GM12878 (cell line): Measurements from ENCODE around the gene RRBP1. TPM values are rescaled to one million over a fixed set of nuclear protein-coding genes. Genes with fewer than 3 reads are reported as not detected.

ENCODE experiments used
- ATAC-seq: fragments of 200-7000 bp; cut with Tn5 transposase; 3 replicates; pipeline ENCODE4 v1.9.1; 2020; ENCODE audit warnings: mild to moderate bottlenecking, moderate library complexity
- BruUV-seq: library from RNA; stranded (reverse); fragments of 400-500 nt; replicated peaks from 2 replicates; lab custom pipeline; 2021; lab: Mats Ljungman, UMichigan
- CTCF ChIA-PET: fragments of 300-600 bp; sonication (Branson Sonifier 250); formaldehyde crosslinking; extraction: SDS; loops from one replicate; lab custom pipeline; 2021; ENCODE audit warnings: inconsistent platforms; lab: Yijun Ruan, JAX
- POLR2A ChIA-PET: fragments of 350-600 bp; formaldehyde crosslinking; extraction: SDS; loops from one replicate; lab custom pipeline; 2021; ENCODE audit warnings: inconsistent platforms; lab: Charles Lee
- RAD21 ChIA-PET: fragments of 300-600 bp; sonication (Branson Sonifier 250); formaldehyde crosslinking; loops from one replicate; lab custom pipeline; 2023; ENCODE audit warnings: antibody characterized with exemption; ENCODE audit not compliant: unreplicated experiment; lab: Charles Lee
- SMC1A ChIA-PET: fragments of 300-600 bp; sonication (Branson Sonifier 250); formaldehyde crosslinking; loops from one replicate; lab custom pipeline; 2023; ENCODE audit not compliant: unreplicated experiment, uncharacterized antibody; lab: Charles Lee
- DNase-seq: peaks from one replicate; pipeline ENCODE4 v3.0.0-alpha.2; 2011; ENCODE audit warnings: low read depth, low spot score
- FAIRE-seq: peaks from 3 replicates; lab custom pipeline; 2011; peaks lifted over from hg19 to GRCh38; lab: Jason Lieb, UNC
- H2AFZ ChIP-seq: 2 replicates; pipeline ENCODE4 v1.6.0; 2011; ENCODE audit warnings: low read depth, low read length, control low read depth; ENCODE audit not compliant: control insufficient read depth
- H3K27ac ChIP-seq: 2 replicates; pipeline ENCODE4 v1.5.1; 2011; ENCODE audit warnings: control low read depth; ENCODE audit not compliant: control insufficient read depth, insufficient read depth
- H3K27me3 ChIP-seq, 2 experiments: replicated peaks in 1 of 2; 2 replicates each; pipeline versions ENCODE4 v1.6.0 to v1.6.1; 2011; ENCODE audit warnings: low read length in 1 of 2; ENCODE audit not compliant: control insufficient read depth in 2 of 2, insufficient read depth in 2 of 2
- H3K36me3 ChIP-seq, 2 experiments: 2 replicates each; pipeline ENCODE4 v1.5.1; 2011; ENCODE audit warnings: low read length in 1 of 2; ENCODE audit not compliant: control insufficient read depth in 2 of 2, insufficient read depth in 2 of 2
- H3K4me1 ChIP-seq: 2 replicates; pipeline ENCODE4 v1.6.1; 2011; ENCODE audit warnings: mild to moderate bottlenecking, low read length, moderate library complexity, mixed read lengths; ENCODE audit not compliant: control insufficient read depth, insufficient read depth
- H3K4me2 ChIP-seq: 2 replicates; pipeline ENCODE4 v1.6.0; 2011; ENCODE audit warnings: control low read depth; ENCODE audit not compliant: control insufficient read depth, insufficient read depth
- H3K4me3 ChIP-seq: fragments of 200-600 bp; sonication (generic); 2 replicates; pipeline ENCODE4 v1.5.1; 2016
- H3K79me2 ChIP-seq: 2 replicates; pipeline ENCODE4 v1.6.0; 2011; ENCODE audit warnings: low read length; ENCODE audit not compliant: control insufficient read depth, insufficient read depth
- H3K9ac ChIP-seq: 2 replicates; pipeline ENCODE4 v1.8.0; 2011; ENCODE audit warnings: low read length, control low read depth, mixed read lengths; ENCODE audit not compliant: control insufficient read depth, insufficient read depth
- H3K9me3 ChIP-seq: replicated peaks from 3 replicates; pipeline ENCODE4 v1.5.1; 2011; ENCODE audit warnings: mild to moderate bottlenecking, low read length; ENCODE audit not compliant: control insufficient read depth, insufficient read depth
- H4K20me1 ChIP-seq: 2 replicates; pipeline ENCODE4 v1.6.0; 2011; ENCODE audit not compliant: control insufficient read depth, insufficient read depth
- CBFB ChIP-seq: IDR thresholded peaks from 2 replicates; pipeline ENCODE4 v1.6.1; 2016; ENCODE audit warnings: antibody characterized with exemption, low read depth
- GABPA ChIP-seq: IDR thresholded peaks from 2 replicates; pipeline ENCODE4 v1.6.1; 2014; ENCODE audit warnings: antibody characterized with exemption, low read depth, mild to moderate bottlenecking, inconsistent platforms
- GATAD2B ChIP-seq: fragments of 450-650 bp; conservative IDR thresholded peaks from 2 replicates; pipeline ENCODE4 v1.6.1; 2017; ENCODE audit warnings: low read depth, mild to moderate bottlenecking, moderate library complexity
- JUND ChIP-seq: IDR thresholded peaks from 2 replicates; pipeline ENCODE4 v1.6.1; 2012; ENCODE audit warnings: low read depth, mild to moderate bottlenecking, low read length, improper control_type of control experiment, moderate library complexity
- NR2F1 ChIP-seq: fragments of 450-650 bp; conservative IDR thresholded peaks from 2 replicates; pipeline ENCODE4 v1.6.1; 2017; ENCODE audit warnings: mild to moderate bottlenecking
- NRF1 ChIP-seq: conservative IDR thresholded peaks from 2 replicates; pipeline ENCODE4 v1.6.1; 2011; ENCODE audit warnings: mild to moderate bottlenecking, low read depth, low read length, improper control_type of control experiment
- RFX5 ChIP-seq: IDR thresholded peaks from 2 replicates; pipeline ENCODE4 v1.6.1; 2011; ENCODE audit warnings: low read depth, low read length, improper control_type of control experiment
- SIX5 ChIP-seq: IDR thresholded peaks from 2 replicates; pipeline ENCODE4 v1.6.1; 2011; ENCODE audit warnings: mild to moderate bottlenecking, low read depth, low read length, moderate library complexity; ENCODE audit not compliant: severe bottlenecking
- WGBS: methylation state at CpG from one replicate; pipeline ENCODE4 v1.1.6; 2016; ENCODE audit warnings: low lambda C conversion rate; ENCODE audit not compliant: insufficient replicate concordance, insufficient coverage; ENCODE audit errors: missing lambda C conversion rate; 5-methylcytosine and 5-hydroxymethylcytosine counted together
- in situ Hi-C: fragments of 300-500 bp; cut with MboI; formaldehyde crosslinking; loops from 9 replicates; pipeline ENCODE4 v1.14.3; 2018; ENCODE audit warnings: mixed read lengths
- intact Hi-C: fragments of 100-400 bp; cut with micrococcal nuclease; formaldehyde crosslinking; loops from one replicate; pipeline ENCODE4 v1.14.2; 2022; ENCODE audit not compliant: unreplicated experiment
- polyA plus RNA-seq, 11 experiments: library from polyadenylated mRNA; depleted of rRNA in 4 of 11; unstranded in 6 of 11; stranded (reverse) in 5 of 11; fragments of >200 nt; fragmentation: Nextera tagmentation in 4 of 11; fragmentation: Illumina TruSeq in 1 of 11; extraction: Ambion mirVana in 4 of 11; extraction: Trizol in 1 of 11; gene quantifications; 1 replicate in 1 of 11; 2 replicates in 10 of 11; pipeline versions ENCODE4 v1.2.1 to v1.2.3, GENCODE V29; 2011 to 2016; ENCODE audit warnings: inconsistent platforms in 2 of 11, missing spikeins in 2 of 11, low read depth in 1 of 11
- total RNA-seq, 4 experiments: library from RNA; depleted of rRNA in 3 of 4; stranded (reverse); fragments of >200 nt in 3 of 4; fragmentation: Illumina TruSeq in 1 of 4; extraction: Trizol in 1 of 4; gene quantifications; 2 replicates each; pipeline versions ENCODE4 v1.2.1 to v1.2.3, GENCODE V29; 2013 to 2021
- TF ChIP-seq, protein P1 (sequence below): fragments of 450-650 bp; IDR thresholded peaks from 2 replicates; pipeline ENCODE4 v1.6.1; 2016; ENCODE audit warnings: mild to moderate bottlenecking, moderate library complexity, borderline replicate concordance
- TF ChIP-seq, protein P2 (sequence below): IDR thresholded peaks from 2 replicates; pipeline ENCODE4 v1.6.1; 2012; ENCODE audit warnings: improper control_type of control experiment, low read depth, low read length; ENCODE audit not compliant: insufficient replicate concordance

Gene RRBP1
- total and polyA plus RNA-seq, 10 of the 15 experiments (the other 5 are each of a cell fraction or from before 2014, with no cell fraction given) = 1.2 to 57.4 (median 24.6) TPM

DNA sequence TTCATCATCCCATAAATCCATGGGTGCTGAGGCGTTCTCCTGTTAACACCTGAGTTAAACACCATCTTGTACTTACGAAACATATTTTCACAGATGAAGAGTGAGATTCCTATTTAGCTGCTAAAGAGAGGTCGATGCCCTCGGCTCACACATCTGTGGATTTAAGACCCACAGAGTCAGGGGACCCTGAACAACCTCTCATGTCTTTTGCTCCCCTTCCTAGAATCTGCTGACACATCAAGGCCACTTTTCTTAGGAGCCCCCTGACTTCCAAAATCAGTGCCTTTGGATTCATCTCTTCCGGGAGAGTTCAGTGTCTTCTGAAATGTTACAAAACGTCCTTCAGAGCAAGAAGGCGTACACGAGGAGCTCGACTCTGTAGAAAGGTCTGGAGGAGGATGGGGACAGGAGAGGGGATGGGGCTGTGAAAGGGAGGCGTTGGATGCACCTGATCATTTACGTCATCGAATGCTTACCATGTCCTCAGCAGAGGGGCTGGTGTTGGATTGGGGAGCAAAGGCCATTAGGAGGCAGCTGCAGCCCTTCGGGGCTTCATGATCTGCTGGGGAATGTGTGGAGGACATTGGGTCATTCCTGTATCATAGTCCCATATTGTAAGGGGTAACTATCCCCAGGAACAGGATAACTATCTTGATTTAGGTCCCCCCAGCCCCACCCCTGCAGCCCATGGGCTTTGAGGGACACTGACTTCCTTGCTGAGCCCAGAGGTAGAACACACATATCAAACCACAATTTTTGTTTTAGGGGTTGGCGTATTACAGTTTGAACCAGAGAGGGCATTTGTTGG lies 40.7 kb upstream of the RRBP1 start (continued):
- TF ChIP-seq, protein P1, sequence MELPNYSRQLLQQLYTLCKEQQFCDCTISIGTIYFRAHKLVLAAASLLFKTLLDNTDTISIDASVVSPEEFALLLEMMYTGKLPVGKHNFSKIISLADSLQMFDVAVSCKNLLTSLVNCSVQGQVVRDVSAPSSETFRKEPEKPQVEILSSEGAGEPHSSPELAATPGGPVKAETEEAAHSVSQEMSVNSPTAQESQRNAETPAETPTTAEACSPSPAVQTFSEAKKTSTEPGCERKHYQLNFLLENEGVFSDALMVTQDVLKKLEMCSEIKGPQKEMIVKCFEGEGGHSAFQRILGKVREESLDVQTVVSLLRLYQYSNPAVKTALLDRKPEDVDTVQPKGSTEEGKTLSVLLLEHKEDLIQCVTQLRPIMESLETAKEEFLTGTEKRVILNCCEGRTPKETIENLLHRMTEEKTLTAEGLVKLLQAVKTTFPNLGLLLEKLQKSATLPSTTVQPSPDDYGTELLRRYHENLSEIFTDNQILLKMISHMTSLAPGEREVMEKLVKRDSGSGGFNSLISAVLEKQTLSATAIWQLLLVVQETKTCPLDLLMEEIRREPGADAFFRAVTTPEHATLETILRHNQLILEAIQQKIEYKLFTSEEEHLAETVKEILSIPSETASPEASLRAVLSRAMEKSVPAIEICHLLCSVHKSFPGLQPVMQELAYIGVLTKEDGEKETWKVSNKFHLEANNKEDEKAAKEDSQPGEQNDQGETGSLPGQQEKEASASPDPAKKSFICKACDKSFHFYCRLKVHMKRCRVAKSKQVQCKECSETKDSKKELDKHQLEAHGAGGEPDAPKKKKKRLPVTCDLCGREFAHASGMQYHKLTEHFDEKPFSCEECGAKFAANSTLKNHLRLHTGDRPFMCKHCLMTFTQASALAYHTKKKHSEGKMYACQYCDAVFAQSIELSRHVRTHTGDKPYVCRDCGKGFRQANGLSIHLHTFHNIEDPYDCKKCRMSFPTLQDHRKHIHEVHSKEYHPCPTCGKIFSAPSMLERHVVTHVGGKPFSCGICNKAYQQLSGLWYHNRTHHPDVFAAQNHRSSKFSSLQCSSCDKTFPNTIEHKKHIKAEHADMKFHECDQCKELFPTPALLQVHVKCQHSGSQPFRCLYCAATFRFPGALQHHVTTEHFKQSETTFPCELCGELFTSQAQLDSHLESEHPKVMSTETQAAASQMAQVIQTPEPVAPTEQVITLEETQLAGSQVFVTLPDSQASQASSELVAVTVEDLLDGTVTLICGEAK = no peak
- no peak for TF ChIP-seq SIX5

DNA sequence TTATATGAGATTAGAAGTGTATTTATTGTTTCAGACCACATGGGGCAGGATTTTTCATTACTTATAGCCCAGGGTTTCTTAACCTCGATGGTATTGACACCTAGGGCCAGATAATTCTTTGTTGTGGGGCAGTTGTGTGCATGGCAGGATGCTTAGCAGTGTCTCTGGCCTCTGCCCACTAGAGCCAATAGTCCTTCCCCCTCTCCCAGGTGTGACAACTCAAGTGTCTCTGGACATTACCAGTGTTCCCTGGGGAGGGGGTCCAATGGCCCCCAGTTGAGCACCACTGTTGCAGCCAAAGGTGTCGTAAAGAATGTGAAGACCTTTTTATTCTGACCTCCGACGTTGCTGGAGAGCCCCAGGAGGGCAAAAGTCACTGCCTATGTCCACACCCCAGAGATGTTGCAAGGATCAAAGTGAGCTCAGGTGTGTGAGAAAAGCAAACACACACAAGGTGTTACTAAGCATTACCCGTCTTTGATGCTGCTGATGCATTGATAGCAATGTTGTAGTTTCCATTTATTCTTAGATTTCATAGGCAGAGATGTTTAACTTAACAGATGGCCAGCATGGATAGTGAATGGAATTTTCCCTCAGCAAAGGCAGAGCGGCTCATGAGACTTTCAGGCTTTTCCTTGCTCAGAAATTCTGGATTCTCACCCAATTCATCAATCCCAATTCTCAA lies 39.9 kb upstream of the RRBP1 start:
- in situ Hi-C loops (no loop called here), intact Hi-C loops (no loop called here)
- CTCF ChIA-PET = interaction anchor here (1.0 kb wide), 1 partner anchor 39 kb away, joined by 3 read pairs; the partner anchor contains the start of gene RRBP1
- RAD21 ChIA-PET = no interaction called here
- H3K27ac ChIP-seq = no peak overlapping the region
- no peak overlapping the region for H2AFZ ChIP-seq
- H3K27me3 ChIP-seq = no peaks in the 10 kb centered on the region; a peak in 3 of 4 replicates
- BruUV-seq = no TSS peak
- H3K9me3 ChIP-seq = no peaks in the 10 kb centered on the region
- no peak for DNase-seq
- POLR2A ChIA-PET = no interaction called here
- H3K36me3 ChIP-seq = no peaks in the 10 kb centered on the region
- H3K4me1 ChIP-seq = no peaks in the 10 kb centered on the region
- H3K79me2 ChIP-seq = no peaks in the 10 kb centered on the region
- SMC1A ChIA-PET = no interaction called here
- 27% methylated on average over 6 of the region's 6 CpGs for WGBS
- no peak overlapping the region for H3K4me3 ChIP-seq
- ATAC-seq = peak; percentile 19; the same call in 1 of the 3 replicates
- H3K9ac ChIP-seq = no peak overlapping the region
- no peak for FAIRE-seq
- H4K20me1 ChIP-seq = no peaks in the 10 kb centered on the region
- no peak overlapping the region for H3K4me2 ChIP-seq
- TF ChIP-seq GABPA (no peak), NRF1 (no peak), JUND (no peak), CBFB (no peak), GATAD2B (no peak), NR2F1 (no peak), RFX5 (no peak)
- TF ChIP-seq, protein P2, sequence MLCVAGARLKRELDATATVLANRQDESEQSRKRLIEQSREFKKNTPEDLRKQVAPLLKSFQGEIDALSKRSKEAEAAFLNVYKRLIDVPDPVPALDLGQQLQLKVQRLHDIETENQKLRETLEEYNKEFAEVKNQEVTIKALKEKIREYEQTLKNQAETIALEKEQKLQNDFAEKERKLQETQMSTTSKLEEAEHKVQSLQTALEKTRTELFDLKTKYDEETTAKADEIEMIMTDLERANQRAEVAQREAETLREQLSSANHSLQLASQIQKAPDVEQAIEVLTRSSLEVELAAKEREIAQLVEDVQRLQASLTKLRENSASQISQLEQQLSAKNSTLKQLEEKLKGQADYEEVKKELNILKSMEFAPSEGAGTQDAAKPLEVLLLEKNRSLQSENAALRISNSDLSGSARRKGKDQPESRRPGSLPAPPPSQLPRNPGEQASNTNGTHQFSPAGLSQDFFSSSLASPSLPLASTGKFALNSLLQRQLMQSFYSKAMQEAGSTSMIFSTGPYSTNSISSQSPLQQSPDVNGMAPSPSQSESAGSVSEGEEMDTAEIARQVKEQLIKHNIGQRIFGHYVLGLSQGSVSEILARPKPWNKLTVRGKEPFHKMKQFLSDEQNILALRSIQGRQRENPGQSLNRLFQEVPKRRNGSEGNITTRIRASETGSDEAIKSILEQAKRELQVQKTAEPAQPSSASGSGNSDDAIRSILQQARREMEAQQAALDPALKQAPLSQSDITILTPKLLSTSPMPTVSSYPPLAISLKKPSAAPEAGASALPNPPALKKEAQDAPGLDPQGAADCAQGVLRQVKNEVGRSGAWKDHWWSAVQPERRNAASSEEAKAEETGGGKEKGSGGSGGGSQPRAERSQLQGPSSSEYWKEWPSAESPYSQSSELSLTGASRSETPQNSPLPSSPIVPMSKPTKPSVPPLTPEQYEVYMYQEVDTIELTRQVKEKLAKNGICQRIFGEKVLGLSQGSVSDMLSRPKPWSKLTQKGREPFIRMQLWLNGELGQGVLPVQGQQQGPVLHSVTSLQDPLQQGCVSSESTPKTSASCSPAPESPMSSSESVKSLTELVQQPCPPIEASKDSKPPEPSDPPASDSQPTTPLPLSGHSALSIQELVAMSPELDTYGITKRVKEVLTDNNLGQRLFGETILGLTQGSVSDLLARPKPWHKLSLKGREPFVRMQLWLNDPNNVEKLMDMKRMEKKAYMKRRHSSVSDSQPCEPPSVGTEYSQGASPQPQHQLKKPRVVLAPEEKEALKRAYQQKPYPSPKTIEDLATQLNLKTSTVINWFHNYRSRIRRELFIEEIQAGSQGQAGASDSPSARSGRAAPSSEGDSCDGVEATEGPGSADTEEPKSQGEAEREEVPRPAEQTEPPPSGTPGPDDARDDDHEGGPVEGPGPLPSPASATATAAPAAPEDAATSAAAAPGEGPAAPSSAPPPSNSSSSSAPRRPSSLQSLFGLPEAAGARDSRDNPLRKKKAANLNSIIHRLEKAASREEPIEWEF = no peak
